ENCODE measurements around the gene KBTBD8.

The KBTBD8 gene

GRCh38 chr3:67034371-67034770, 36.3 kb downstream of the KBTBD8 start:
- DNase-seq (ENCODE audit: low read depth, low spot score) = no peak

- no peak for DNase-seq (ENCODE audit: low read depth, low spot score)
These were observed 39.5 kb downstream of the KBTBD8 start for GRCh38 chr3:67037615-67038014.

DNA sequence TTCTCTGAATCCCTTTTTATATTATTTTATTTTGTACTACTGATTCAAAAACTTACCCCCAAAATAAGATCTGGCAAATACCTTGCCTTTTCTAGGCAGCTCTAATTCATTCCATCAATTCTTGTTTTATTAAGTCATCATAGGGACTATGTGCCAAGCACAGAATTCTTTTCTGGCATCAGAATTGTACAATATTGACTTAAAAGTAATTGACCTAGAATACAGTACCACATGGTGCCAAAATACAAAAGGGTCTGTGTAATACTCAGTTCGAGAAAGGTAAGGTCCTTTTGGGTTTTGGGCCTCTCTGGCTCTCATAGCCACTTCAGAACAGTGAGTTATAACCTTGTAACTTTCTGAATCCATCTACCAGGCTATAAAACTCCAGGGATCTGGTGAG, 46.2 kb downstream of the KBTBD8 start:
- DNase-seq (ENCODE audit: low read depth, low spot score) = no peak

GRCh38 chr3:67044955-67045354, 46.8 kb downstream of the KBTBD8 start:
- no peak for DNase-seq (ENCODE audit: low read depth, low spot score)

GRCh38 chr3:67045711-67046465, 47.8 kb downstream of the KBTBD8 start:
- DNase-seq (ENCODE audit: low read depth, low spot score) = no peak

GRCh38 chr3:67047051-67047450, 48.9 kb downstream of the KBTBD8 start:
- no peak for DNase-seq (ENCODE audit: low read depth, low spot score)

GRCh38 chr3:67048067-67048714, 50.1 kb downstream of the KBTBD8 start:
- DNase-seq (ENCODE audit: low read depth, low spot score) = no peak

DNA sequence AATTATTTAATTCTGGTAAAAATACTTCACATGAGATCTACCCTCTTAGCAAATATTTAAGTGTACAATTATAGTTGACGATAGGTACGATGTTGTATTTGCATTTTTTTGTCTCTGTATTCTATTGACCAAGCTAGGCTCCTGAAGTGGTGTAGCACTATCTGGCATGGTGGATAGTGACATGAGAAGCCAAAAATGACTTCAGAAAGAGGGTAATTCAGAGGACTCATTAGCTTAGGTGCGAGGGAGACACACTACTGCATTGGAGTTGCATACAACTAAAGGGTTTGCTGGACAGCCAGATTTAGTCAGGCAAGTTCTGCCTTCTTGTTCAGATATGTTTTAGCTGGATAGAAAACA, 50.6 kb downstream of the KBTBD8 start:
- DNase-seq (ENCODE audit: low read depth, low spot score) = no peak

DNA sequence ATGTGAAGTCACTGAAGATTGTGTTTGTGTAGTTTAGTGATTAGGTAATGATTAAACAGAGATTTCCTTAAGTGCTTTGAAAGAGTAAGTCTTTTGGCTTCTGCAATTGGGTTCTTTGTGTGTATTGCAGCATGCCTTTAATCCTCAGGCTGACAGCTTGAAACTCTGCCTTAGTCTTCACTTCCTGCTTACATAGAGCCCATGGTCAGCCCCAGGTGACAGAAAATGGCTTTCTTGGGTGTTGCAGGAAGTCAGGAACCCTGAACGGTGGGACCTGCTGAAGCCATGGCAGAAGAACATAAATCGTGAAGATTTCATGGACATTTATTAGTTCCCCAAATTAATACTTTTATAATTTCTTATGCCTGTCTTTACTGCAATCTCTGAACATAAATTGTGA, 61.3 kb downstream of the KBTBD8 start:
- DNase-seq (ENCODE audit: low read depth, low spot score) = no peak

All from activated naive CD8-positive, alpha-beta T cell treated with anti-CD3 and anti-CD28 coated beads, Interleukin-2, amount 50 U/mL, for 16 hours (primary cell).